Right cardiac atrium (tissue), 5 donors: ENCODE measurements around the gene KCNH5. TPM values are rescaled to one million over a fixed set of nuclear protein-coding genes. Genes with fewer than 3 reads are reported as not detected.

Source experiments
- ATAC-seq, 2 donors: fragments of 200-7000 bp; cut with Tn5 transposase; one replicate each; pipeline versions ENCODE4 v1.8.0 to v1.9.1; 2020; ENCODE audit warnings: moderate library complexity in 2 of 2, mild to moderate bottlenecking in 1 of 2
- DNase-seq, 3 donors: peaks; one replicate each; pipeline ENCODE4 v3.0.0-alpha.2; 2020
- H3K27ac ChIP-seq: one replicate; pipeline ENCODE4 v1.5.1; 2013; ENCODE audit warnings: mild to moderate bottlenecking, low read length, control low read depth, moderate library complexity
- H3K27me3 ChIP-seq: one replicate; pipeline ENCODE4 v1.6.1; 2013; ENCODE audit not compliant: control insufficient read depth, insufficient read depth
- H3K4me1 ChIP-seq: one replicate; pipeline ENCODE4 v1.6.1; 2013; ENCODE audit warnings: low read length; ENCODE audit not compliant: control insufficient read depth, insufficient read depth
- H3K4me3 ChIP-seq: one replicate; pipeline ENCODE4 v1.5.1; 2013; ENCODE audit warnings: low read length, control low read depth
- H3K9me3 ChIP-seq: one replicate; pipeline ENCODE4 v1.6.1; 2013; ENCODE audit warnings: low read length; ENCODE audit not compliant: control insufficient read depth
- WGBS: extraction: QIAGEN DNeasy Blood & Tissue Kit; methylation state at CpG from one replicate; pipeline ENCODE4 v1.1.7; 2013; 5-methylcytosine and 5-hydroxymethylcytosine counted together
- intact Hi-C, 4 donors: fragments of 100-400 bp; cut with DNase I; formaldehyde crosslinking; loops; one replicate each; pipeline versions ENCODE4 v1.11.0 to v1.14.0; 2022 to 2023
- polyA plus RNA-seq: library from polyadenylated mRNA; stranded (reverse); fragments of 200-250 nt; gene quantifications from one replicate; pipeline ENCODE4 v1.2.3, GENCODE V29; 2013
- total RNA-seq, 4 donors: library from RNA; stranded (reverse); fragmentation: NEBNext Ultra II Directional; extraction: Animal tissue kit (Norgen Biotek cat#: 25700); gene quantifications; one replicate each; pipeline ENCODE4 v1.2.1, GENCODE V29; 2021
- donor health status: healthy with polysubstance abuse.
- donor health status: DM: no; HTN: yes; CAD: no.
- donor health status: DM: no; HTN: no; CAD: no.
- donor health status: DM: no; HTN: yes; CAD: no; lungs with severe emphysema.
- donor health status: DM: yes; HTN: yes; CAD: no.

The KCNH5 gene
- total and polyA plus RNA-seq, 5 donors = not detected

- H3K27ac ChIP-seq = no peak overlapping the region
- H3K9me3 ChIP-seq = no peaks in the 10 kb centered on the region
- H3K4me3 ChIP-seq = no peak overlapping the region
- intact Hi-C loops = no loop called here
- H3K4me1 ChIP-seq = no peaks in the 10 kb centered on the region
- no peaks in the 10 kb centered on the region for H3K27me3 ChIP-seq
- 47% methylated on average over 5 of the region's 5 CpGs for WGBS
- DNase-seq = no peak
- no peak for ATAC-seq
Measured at GRCh38 chr14:62654641-62655040, 390.6 kb downstream of the KCNH5 start.

Other genes with a start within 250 kb of the KCNH5 start
- 10 to 100 TPM; 10.2 to 20.3 (median 16.2) TPM for gene RHOJ, start 159.0 kb upstream of the KCNH5 start, total RNA-seq
- gene RHOJ, start 159.0 kb upstream of the KCNH5 start, polyA plus RNA-seq = 9.6 TPM